Measurements from ENCODE around the gene PNLIPRP1. TPM values are rescaled to one million over a fixed set of nuclear protein-coding genes. Genes with fewer than 3 reads are reported as not detected.

Gene PNLIPRP1
- total RNA-seq, 1 experiment from 2014 or later, result 1.6 TPM

- TF ChIP-seq YY1 (IDR thresholded peaks at IDR 0.05; ENCODE audit: extremely low read depth, insufficient replicate concordance, low read depth, low read length) (no peak), JUND (IDR thresholded peaks at IDR 0.05) (no peak), SIN3A (IDR thresholded peaks at IDR 0.05; ENCODE audit: low read depth) (no peak), SRF (IDR thresholded peaks at IDR 0.05; ENCODE audit: low read depth) (no peak), EZH2 (IDR thresholded peaks at IDR 0.05) (no peak)
Observed at GRCh38 chr10:116625845-116626244, 35.1 kb downstream of the PNLIPRP1 start (continued).

DNA sequence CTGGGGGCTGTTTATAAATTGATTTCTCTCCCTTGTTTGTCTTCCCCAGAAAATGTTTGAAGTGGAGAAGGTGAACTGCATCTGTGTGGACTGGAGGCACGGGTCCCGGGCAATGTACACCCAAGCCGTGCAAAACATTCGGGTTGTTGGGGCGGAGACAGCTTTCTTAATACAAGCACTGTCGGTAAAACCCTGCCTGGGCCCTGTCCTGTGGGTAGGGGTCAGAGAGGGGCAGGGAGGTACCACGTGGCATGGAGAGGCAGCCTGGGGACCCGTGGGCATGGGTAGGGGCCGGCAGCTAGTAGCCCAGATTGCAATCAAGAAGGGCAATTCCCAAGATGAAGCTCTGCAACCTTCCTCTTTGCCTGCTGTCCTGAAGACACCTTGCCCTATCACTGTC lies 36.1 kb downstream of the PNLIPRP1 start:
- Histone ChIP-seq H3K27ac (ENCODE audit: low read depth, low read length) (no peak overlapping the region), H4K20me1 (ENCODE audit: insufficient read depth) (no peaks in the 10 kb centered on the region; the same call in 1 of the 2 replicates), H3K9me3 (ENCODE audit: control insufficient read depth in 1 of 2, insufficient read depth in 1 of 2, low read depth in 1 of 2, low read length in 2 of 2) (no peaks in the 10 kb centered on the region), H3K4me3 (replicated peaks in 1 of 2; ENCODE audit: low read depth in 1 of 2, low read length in 2 of 2) (peak overlapping the region in 1 of 2 experiments; percentile 50; a peak in 2 of 4 replicates), H3K4me1 (ENCODE audit: control insufficient read depth in 1 of 2, insufficient read depth in 2 of 2, low read length in 2 of 2) (peaks cover 0 to 8% of the 10 kb centered on the region in 2 experiments; a peak in 1 of 4 replicates), H3K4me2 (ENCODE audit: low read length) (peak overlapping the region; percentile 82), H3K9me2 (ENCODE audit: insufficient read depth) (no peaks in the 10 kb centered on the region), H2AFZ (ENCODE audit: low read depth, low read length, poor library complexity, severe bottlenecking) (no peak overlapping the region), H3K9ac (ENCODE audit: low read length) (no peak overlapping the region), H3K36me3 (ENCODE audit: control insufficient read depth in 1 of 2, insufficient read depth in 2 of 2, low read length in 2 of 2) (no peaks in the 10 kb centered on the region), H3K27me3 (ENCODE audit: insufficient read depth, low read length) (no peaks in the 10 kb centered on the region), H3K79me2 (ENCODE audit: insufficient read depth, low read length) (no peaks in the 10 kb centered on the region)
- intact Hi-C loops (cut with micrococcal nuclease), result loop anchor here (1.0 to 2.0 kb wide), 2 partner anchors 161 to 550 kb away; no protein-coding TSS in a partner anchor
- RAD21 ChIA-PET (ENCODE audit: low non-redundant PET in 1 of 2, low total read pairs in 2 of 2, uncharacterized antibody in 2 of 2, unreplicated experiment in 2 of 2), result interaction anchor here (0.9 to 2.7 kb wide), 4 partner anchors 145 to 548 kb away, joined by 3 to 11 read pairs (median 5); no protein-coding TSS in a partner anchor
- TF ChIP-seq, protein P1, sequence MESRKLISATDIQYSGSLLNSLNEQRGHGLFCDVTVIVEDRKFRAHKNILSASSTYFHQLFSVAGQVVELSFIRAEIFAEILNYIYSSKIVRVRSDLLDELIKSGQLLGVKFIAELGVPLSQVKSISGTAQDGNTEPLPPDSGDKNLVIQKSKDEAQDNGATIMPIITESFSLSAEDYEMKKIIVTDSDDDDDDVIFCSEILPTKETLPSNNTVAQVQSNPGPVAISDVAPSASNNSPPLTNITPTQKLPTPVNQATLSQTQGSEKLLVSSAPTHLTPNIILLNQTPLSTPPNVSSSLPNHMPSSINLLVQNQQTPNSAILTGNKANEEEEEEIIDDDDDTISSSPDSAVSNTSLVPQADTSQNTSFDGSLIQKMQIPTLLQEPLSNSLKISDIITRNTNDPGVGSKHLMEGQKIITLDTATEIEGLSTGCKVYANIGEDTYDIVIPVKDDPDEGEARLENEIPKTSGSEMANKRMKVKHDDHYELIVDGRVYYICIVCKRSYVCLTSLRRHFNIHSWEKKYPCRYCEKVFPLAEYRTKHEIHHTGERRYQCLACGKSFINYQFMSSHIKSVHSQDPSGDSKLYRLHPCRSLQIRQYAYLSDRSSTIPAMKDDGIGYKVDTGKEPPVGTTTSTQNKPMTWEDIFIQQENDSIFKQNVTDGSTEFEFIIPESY (IDR thresholded peaks at IDR 0.05; ENCODE audit: extremely low read depth, insufficient replicate concordance, low read length), result no peak
- TF ChIP-seq CBX3 (IDR thresholded peaks at IDR 0.05; ENCODE audit: low read depth) (no peak), ELF1 (IDR thresholded peaks at IDR 0.05; ENCODE audit: borderline replicate concordance, low read depth) (no peak), MAX (IDR thresholded peaks at IDR 0.05) (no peak), ZFX (IDR thresholded peaks at IDR 0.05) (no peak), RAD21 (IDR thresholded peaks at IDR 0.05; ENCODE audit: low read depth) (no peak), YY1 (IDR thresholded peaks at IDR 0.05; ENCODE audit: extremely low read depth, insufficient replicate concordance, low read depth, low read length) (no peak), FOSL1 (IDR thresholded peaks at IDR 0.05; ENCODE audit: low read depth) (no peak), POLR2AphosphoS5 (IDR thresholded peaks at IDR 0.05; ENCODE audit: low read depth, low read length) (no peak), TCF7L2 (IDR thresholded peaks at IDR 0.05; ENCODE audit: borderline replicate concordance, extremely low read depth, insufficient read depth, insufficient read length) (no peak), SRF (IDR thresholded peaks at IDR 0.05; ENCODE audit: low read depth) (no peak), SIN3A (IDR thresholded peaks at IDR 0.05; ENCODE audit: low read depth) (no peak), ZNF274 (IDR thresholded peaks at IDR 0.05; ENCODE audit: low read depth, low read length) (no peak), EZH2phosphoT487 (IDR thresholded peaks at IDR 0.05; ENCODE audit: borderline replicate concordance) (no peak), JUND (IDR thresholded peaks at IDR 0.05) (no peak), ATF3 (IDR thresholded peaks at IDR 0.05) (no peak), CEBPB (IDR thresholded peaks at IDR 0.05; ENCODE audit: low read depth) (no peak), SP1 (IDR thresholded peaks at IDR 0.05; ENCODE audit: low read depth) (no peak), EGR1 (IDR thresholded peaks at IDR 0.05; ENCODE audit: low read depth) (no peak)
- TF ChIP-seq, protein P2, sequence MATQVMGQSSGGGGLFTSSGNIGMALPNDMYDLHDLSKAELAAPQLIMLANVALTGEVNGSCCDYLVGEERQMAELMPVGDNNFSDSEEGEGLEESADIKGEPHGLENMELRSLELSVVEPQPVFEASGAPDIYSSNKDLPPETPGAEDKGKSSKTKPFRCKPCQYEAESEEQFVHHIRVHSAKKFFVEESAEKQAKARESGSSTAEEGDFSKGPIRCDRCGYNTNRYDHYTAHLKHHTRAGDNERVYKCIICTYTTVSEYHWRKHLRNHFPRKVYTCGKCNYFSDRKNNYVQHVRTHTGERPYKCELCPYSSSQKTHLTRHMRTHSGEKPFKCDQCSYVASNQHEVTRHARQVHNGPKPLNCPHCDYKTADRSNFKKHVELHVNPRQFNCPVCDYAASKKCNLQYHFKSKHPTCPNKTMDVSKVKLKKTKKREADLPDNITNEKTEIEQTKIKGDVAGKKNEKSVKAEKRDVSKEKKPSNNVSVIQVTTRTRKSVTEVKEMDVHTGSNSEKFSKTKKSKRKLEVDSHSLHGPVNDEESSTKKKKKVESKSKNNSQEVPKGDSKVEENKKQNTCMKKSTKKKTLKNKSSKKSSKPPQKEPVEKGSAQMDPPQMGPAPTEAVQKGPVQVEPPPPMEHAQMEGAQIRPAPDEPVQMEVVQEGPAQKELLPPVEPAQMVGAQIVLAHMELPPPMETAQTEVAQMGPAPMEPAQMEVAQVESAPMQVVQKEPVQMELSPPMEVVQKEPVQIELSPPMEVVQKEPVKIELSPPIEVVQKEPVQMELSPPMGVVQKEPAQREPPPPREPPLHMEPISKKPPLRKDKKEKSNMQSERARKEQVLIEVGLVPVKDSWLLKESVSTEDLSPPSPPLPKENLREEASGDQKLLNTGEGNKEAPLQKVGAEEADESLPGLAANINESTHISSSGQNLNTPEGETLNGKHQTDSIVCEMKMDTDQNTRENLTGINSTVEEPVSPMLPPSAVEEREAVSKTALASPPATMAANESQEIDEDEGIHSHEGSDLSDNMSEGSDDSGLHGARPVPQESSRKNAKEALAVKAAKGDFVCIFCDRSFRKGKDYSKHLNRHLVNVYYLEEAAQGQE (IDR thresholded peaks at IDR 0.05; ENCODE audit: low read depth), result no peak
- ATAC-seq, result no peak
- no peak for DNase-seq (ENCODE audit: low read depth, low spot score)
- POLR2A ChIA-PET, result interaction anchor here (0.9 kb wide), 1 partner anchor 548 kb away, joined by 3 read pairs; no protein-coding TSS in a partner anchor
- BruUV-seq (replicated peaks), result no TSS peak
- CTCF ChIA-PET, result interaction anchor here (0.7 to 4.6 kb wide), 9 partner anchors 12 to 549 kb away, joined by 3 to 56 read pairs (median 4); no protein-coding TSS in a partner anchor
